Tibial nerve (tissue), 3 donors: ENCODE results near the gene ZNF835.

Experiments used
- POLR2A ChIP-seq, 2 donors: fragments of 450-650 bp; IDR thresholded peaks; one replicate each; pipeline ENCODE4 v1.6.1; 2017; ENCODE audit warnings: antibody characterized with exemption in 2 of 2, mild to moderate bottlenecking in 2 of 2, moderate library complexity in 2 of 2
- TF ChIP-seq, protein P1 (sequence below), 5 experiments: fragments of 200-600 bp in 3 of 5; fragments of 450-650 bp in 2 of 5; sonication (generic) in 3 of 5; IDR thresholded peaks; one replicate each; pipeline ENCODE4 v1.5.1; 2016 to 2019; ENCODE audit warnings: antibody characterized with exemption in 5 of 5, mild to moderate bottlenecking in 3 of 5, moderate library complexity in 2 of 5

DNA sequence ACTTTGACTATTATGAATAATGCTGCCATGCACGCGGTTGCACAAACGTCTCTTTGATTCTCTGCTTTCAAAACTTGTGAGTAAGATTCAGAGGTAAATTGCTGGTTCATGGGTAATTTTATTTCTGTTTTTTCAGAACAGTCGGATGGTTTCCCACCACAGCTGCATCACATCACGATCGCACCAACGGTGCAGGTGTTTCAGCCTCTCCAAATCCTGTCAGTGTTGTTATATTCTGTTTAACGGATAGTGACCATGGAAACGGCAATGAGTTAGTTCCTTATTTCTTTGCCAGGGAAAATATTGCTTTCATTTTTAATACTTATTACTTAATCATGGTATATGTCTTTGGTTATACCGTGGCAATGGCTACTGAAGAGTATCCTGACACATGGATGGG is 19.1 kb upstream of the ZNF835 start:
- TF ChIP-seq POLR2A (IDR thresholded peaks at IDR 0.05), result no peak
- TF ChIP-seq, protein P1, sequence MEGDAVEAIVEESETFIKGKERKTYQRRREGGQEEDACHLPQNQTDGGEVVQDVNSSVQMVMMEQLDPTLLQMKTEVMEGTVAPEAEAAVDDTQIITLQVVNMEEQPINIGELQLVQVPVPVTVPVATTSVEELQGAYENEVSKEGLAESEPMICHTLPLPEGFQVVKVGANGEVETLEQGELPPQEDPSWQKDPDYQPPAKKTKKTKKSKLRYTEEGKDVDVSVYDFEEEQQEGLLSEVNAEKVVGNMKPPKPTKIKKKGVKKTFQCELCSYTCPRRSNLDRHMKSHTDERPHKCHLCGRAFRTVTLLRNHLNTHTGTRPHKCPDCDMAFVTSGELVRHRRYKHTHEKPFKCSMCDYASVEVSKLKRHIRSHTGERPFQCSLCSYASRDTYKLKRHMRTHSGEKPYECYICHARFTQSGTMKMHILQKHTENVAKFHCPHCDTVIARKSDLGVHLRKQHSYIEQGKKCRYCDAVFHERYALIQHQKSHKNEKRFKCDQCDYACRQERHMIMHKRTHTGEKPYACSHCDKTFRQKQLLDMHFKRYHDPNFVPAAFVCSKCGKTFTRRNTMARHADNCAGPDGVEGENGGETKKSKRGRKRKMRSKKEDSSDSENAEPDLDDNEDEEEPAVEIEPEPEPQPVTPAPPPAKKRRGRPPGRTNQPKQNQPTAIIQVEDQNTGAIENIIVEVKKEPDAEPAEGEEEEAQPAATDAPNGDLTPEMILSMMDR (IDR thresholded peaks at IDR 0.05), result no peak
